Measurements from ENCODE around the gene MFAP3L.
"Not testable (repeated sequence)": the region's sequence is repeated elsewhere in the genome, so short reads cannot be mapped to it uniquely, and the experiment has no call there.

MFAP3L gene

GRCh38 chr4:169955521-169955920 is 70.7 kb downstream of the MFAP3L start:
- Histone ChIP-seq H3K4me3 (no peak overlapping the region), H3K27ac (no peak overlapping the region)

- Histone ChIP-seq H3K4me3 (no peak overlapping the region), H3K27ac (no peak overlapping the region)
These were observed 73.8 kb downstream of the MFAP3L start for GRCh38 chr4:169952236-169953002.

- H3K4me3 ChIP-seq, result no peak overlapping the region
- no peak overlapping the region for H3K27ac ChIP-seq
These were observed 77.9 kb downstream of the MFAP3L start for GRCh38 chr4:169948271-169948670.

- Histone ChIP-seq H3K27ac (no peak overlapping the region), H3K4me3 (no peak overlapping the region)
These were observed 80.6 kb downstream of the MFAP3L start for GRCh38 chr4:169945636-169946035.

- H3K4me3 ChIP-seq, H3K27ac ChIP-seq: not testable (repeated sequence)
These were observed 82.6 kb downstream of the MFAP3L start for GRCh38 chr4:169943601-169944000.

GRCh38 chr4:169941141-169941540 is 85.1 kb downstream of the MFAP3L start:
- Histone ChIP-seq H3K4me3 (no peak overlapping the region), H3K27ac (no peak overlapping the region)

GRCh38 chr4:169940460-169940859 is 85.7 kb downstream of the MFAP3L start:
- Histone ChIP-seq H3K4me3 (no peak overlapping the region), H3K27ac (no peak overlapping the region)
